ENCODE data around the gene BCAS3. TPM values are rescaled to one million over a fixed set of nuclear protein-coding genes. Genes with fewer than 3 reads are reported as not detected.

BCAS3 gene
- total RNA-seq, 2 experiments from 2014 or later: 5.1 to 6.9 TPM

- ATAC-seq (no peak), DNase-seq (no peak)
- Mint-ChIP-seq H3K27me3 (no peaks in the 10 kb centered on the region), H3K4me1 (ENCODE audit: low read depth) (peaks cover 16% of the 10 kb centered on the region), H3K27ac (no peak overlapping the region), H3K9me3 (no peaks in the 10 kb centered on the region), H3K4me3 (no peak overlapping the region), H3K36me3 (ENCODE audit: low read depth) (no peaks in the 10 kb centered on the region)
- ChIA-PET CTCF (no interaction called here), POLR2A (interaction anchor here (0.7 kb wide), 1 partner anchor 35 kb away, joined by 3 read pairs; no protein-coding TSS in a partner anchor)
- no peak for TF ChIP-seq CTCF (IDR thresholded peaks at IDR 0.05)
- intact Hi-C loops (cut with micrococcal nuclease): no loop called here
Measured at GRCh38 chr17:61253937-61254574, 576.4 kb downstream of the BCAS3 start.

- POLR2A ChIA-PET: interaction anchor here (0.7 kb wide), 1 partner anchor 34 kb away, joined by 3 read pairs; no protein-coding TSS in a partner anchor
- Mint-ChIP-seq H3K4me1 (ENCODE audit: low read depth) (peaks cover 16% of the 10 kb centered on the region), H3K36me3 (ENCODE audit: low read depth) (no peaks in the 10 kb centered on the region), H3K9me3 (no peaks in the 10 kb centered on the region), H3K4me3 (no peak overlapping the region), H3K27ac (no peak overlapping the region), H3K27me3 (no peaks in the 10 kb centered on the region)
- no peak for DNase-seq
- intact Hi-C loops (cut with micrococcal nuclease): no loop called here
- CTCF ChIA-PET: interaction anchor here (0.9 kb wide), 1 partner anchor 15 kb away, joined by 3 read pairs; no protein-coding TSS in a partner anchor
- no peak for TF ChIP-seq CTCF (IDR thresholded peaks at IDR 0.05)
- ATAC-seq: no peak
Measured at GRCh38 chr17:61254904-61255303, 577.3 kb downstream of the BCAS3 start.

GRCh38 chr17:61255647-61256046 is 578.0 kb downstream of the BCAS3 start:
- peaks cover 10% of the 10 kb centered on the region for H3K4me1 Mint-ChIP-seq (ENCODE audit: low read depth)
- no peaks in the 10 kb centered on the region for H3K36me3 Mint-ChIP-seq (ENCODE audit: low read depth)
- no peak overlapping the region for H3K4me3 Mint-ChIP-seq
- no peaks in the 10 kb centered on the region for H3K27me3 Mint-ChIP-seq
- POLR2A ChIA-PET: no interaction called here
- H3K27ac Mint-ChIP-seq: no peak overlapping the region
- ATAC-seq: no peak
- TF ChIP-seq CTCF (IDR thresholded peaks at IDR 0.05): no peak
- intact Hi-C loops (cut with micrococcal nuclease): no loop called here
- no peaks in the 10 kb centered on the region for H3K9me3 Mint-ChIP-seq
- no peak for DNase-seq
- CTCF ChIA-PET: no interaction called here

- H3K4me1 Mint-ChIP-seq (ENCODE audit: low read depth): peaks cover 2% of the 10 kb centered on the region
Measured at GRCh38 chr17:61259360-61259759, 581.7 kb downstream of the BCAS3 start.

More at GRCh38 chr17:61259360-61259759, 581.7 kb downstream of the BCAS3 start:
- no peak overlapping the region for H3K27ac Mint-ChIP-seq
- no peaks in the 10 kb centered on the region for H3K36me3 Mint-ChIP-seq (ENCODE audit: low read depth)
- ChIA-PET POLR2A (interaction anchor here (0.8 kb wide), 1 partner anchor 10 kb away, joined by 4 read pairs; no protein-coding TSS in a partner anchor), CTCF (no interaction called here)
- H3K27me3 Mint-ChIP-seq: no peaks in the 10 kb centered on the region
- H3K9me3 Mint-ChIP-seq: no peaks in the 10 kb centered on the region
- TF ChIP-seq CTCF (IDR thresholded peaks at IDR 0.05): no peak
- ATAC-seq: no peak
- DNase-seq: no peak
- intact Hi-C loops (cut with micrococcal nuclease): no loop called here
- no peak overlapping the region for H3K4me3 Mint-ChIP-seq

Measured in activated CD8-positive, alpha-beta T cell treated with anti-CD3 and anti-CD28 coated beads for 36 hours (primary cell).